GM19438 (cell line): ENCODE data around the gene ISM2.

Experiments used
- ATAC-seq: cut with Tn5 transposase; IDR thresholded peaks from one replicate; pipeline ENCODE4 v1.9.1; 2021; ENCODE audit warnings: low read depth; ENCODE audit not compliant: unreplicated experiment

The ISM2 gene

GRCh38 chr14:77470224-77470870 lies 28.3 kb downstream of the ISM2 start:
- ATAC-seq, result no peak

DNA sequence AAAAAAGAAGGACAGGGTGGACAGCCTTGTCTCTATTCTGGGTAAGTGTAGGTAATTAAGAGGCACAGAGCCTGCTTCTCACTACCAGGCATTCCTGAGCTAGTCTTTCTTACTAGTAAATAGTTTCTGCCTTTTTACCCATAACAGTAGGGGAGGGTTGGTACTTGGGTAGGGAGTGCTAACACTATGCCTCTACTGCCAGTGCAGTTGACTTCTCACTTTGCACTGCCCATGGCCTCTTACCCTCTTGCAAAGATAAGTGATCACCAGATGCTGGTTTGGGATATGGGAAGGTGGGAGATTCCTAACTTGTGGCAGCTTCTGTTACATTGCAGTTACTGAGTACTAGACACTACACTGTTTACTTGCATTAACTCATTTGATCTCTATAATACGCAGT lies 29.1 kb downstream of the ISM2 start:
- ATAC-seq, result no peak

DNA sequence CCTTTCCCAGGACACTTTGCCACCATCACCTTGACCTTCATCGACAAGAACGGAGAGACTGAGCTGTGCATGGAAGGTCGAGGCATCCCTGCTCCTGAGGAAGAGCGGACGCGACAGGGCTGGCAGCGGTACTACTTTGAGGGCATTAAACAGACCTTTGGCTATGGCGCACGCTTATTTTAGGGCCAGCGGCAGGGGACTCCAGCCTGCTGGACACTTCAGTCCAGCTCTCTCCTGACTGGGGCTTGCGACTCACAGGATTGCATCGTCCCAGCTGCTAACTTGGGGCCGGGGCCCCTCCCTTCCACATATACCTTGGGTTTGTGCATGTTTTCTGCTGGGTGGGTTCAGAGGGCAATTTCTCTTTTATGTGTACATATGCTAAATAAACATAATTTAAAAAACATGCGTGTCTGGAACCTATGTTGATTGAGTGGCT lies 29.5 kb downstream of the ISM2 start:
- ATAC-seq, result no peak

DNA sequence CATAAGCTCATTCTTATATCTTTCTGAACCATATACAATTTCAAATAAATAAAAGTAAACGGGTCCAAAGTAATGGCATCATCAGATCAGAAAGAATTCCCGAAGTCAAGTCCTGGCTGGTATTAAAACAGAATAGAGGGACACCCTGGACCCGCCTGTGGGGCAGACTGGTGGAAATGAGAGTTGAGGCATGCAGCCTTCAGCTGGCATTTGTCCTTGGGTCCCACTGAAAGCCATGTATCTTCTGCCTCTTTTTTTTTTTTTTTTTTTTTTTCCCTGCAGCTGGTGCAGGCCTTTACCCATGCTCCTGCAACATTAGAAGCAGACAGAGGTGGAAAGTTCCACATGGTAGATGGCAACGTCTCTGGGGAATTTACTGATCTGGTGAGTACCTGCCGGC lies 30.8 kb downstream of the ISM2 start:
- no peak for ATAC-seq

- no peak for ATAC-seq
Measured at GRCh38 chr14:77459072-77459723, 39.4 kb downstream of the ISM2 start.

DNA sequence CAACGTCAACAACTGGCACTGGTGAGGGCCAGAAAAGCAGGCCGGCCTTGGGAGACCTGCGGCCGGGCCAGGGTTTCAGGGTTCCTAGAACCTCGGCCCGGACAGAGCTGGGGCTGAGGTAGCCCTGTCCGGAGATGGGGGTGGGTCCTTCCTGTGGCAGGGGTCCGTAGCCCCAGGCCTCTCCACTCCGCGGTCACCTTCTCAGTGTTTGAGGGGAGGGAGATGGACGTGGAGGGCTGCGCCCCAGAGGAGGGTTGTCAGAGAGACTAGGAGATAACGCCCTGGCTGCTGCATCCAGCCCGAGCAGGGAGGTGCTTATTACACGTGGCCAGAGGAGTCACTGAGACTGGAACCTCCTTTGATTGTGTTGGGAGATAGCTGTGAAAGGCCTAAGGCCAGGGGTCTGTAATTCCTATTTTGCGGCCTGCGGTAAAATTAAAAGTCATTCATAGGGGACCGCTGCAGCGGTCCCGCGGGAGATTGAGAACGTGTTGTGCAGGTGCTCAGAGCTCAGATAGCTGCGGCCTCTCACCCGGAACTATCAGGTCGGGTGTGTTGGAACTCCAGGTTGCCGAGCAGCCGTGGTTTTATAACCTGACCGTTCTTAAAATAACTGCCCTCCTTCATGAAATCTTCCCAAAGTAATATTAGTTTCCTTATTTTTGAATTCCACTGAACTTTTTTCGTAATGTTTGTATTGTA lies 40.2 kb downstream of the ISM2 start:
- ATAC-seq, result peak; percentile 11

DNA sequence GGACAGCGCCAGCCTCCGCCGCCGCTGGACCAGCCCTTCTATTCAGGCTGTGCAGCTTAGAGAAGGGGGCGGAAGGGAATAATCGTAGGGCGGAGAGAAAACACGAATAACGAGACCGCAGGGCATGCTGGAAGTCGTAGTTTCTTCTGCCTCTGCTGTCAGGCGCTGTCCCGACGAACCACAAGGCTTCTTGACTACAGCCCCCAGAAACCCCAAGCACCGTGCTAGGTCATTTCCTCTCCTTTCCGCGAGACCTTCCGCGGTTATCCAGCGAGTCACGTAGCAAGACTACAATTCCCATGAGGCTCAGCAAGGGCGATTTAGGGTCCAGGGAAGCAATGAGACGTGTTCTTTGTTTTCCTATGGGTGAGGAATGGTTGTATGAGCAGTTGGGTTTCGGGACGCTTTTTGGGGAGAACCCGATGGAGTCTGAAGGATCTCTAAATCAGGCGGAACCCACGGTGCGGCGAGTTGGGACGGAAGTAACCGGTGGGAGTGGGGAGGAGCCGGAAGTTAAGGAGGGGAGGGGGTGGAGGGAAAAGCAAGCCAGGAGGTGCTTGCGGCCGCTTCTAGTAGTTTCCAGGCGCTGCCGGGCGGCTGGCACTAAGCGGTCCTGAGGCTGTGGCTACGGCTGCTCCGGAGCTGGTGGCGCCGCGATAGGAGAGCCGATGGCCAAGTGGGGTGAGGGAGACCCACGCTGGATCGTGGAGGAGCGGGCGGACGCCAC lies 40.9 kb downstream of the ISM2 start, which contains the start of the genes AHSA1 and VIPAS39:
Gene AHSA1, plus strand, starts transcription at position 572 of the 727 bp plus-strand sequence. Its CDS starts 97 bp downstream, at position 669.
Gene VIPAS39, minus strand, starts transcription at position 80 of the 727 bp plus-strand sequence. CDS start 3,499 bp downstream, outside the sequence.
- peak; percentile 87 for ATAC-seq

GRCh38 chr14:77457115-77457521 lies 41.5 kb downstream of the ISM2 start:
- ATAC-seq, result peak; percentile 10

GRCh38 chr14:77455966-77456640 lies 42.5 kb downstream of the ISM2 start:
- ATAC-seq, result no peak

DNA sequence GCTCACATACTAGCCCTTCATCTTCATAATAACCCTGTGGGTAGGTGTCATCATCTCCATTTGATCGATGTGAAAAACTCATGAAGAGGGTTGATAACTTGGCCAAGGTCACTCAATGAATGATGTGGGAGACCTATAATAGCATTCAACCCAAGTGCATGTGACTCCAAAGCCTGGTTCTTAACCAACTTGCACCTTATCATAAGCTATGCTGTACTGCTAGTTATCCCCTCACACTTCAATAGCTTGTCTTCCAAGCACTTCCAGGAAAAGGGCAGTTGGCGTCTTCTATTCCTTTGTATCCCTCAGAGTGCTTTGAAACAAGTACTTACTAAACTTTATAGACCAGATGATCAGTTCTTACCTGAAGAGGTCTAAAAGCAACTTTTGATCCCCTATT lies 56.4 kb downstream of the ISM2 start:
- no peak for ATAC-seq

DNA sequence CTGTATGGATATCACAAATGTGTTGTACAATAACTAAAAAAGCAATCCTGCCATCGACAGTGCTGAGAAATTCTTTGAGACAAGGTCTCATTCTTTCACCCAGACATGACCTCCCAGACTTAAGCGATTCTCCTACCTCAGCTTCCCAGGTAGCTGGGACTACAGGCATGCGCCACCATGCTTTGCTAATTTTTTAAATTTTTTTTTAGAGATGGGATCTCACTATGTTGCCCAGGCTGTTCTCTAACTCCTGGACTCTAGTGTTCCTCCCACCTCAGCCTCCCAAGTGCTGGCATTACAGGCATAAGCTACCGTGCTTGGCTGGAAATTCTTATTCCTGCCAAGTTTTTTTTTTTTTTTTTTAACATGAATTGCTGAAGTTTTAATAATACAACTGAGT lies 58.8 kb downstream of the ISM2 start:
- ATAC-seq, result no peak

DNA sequence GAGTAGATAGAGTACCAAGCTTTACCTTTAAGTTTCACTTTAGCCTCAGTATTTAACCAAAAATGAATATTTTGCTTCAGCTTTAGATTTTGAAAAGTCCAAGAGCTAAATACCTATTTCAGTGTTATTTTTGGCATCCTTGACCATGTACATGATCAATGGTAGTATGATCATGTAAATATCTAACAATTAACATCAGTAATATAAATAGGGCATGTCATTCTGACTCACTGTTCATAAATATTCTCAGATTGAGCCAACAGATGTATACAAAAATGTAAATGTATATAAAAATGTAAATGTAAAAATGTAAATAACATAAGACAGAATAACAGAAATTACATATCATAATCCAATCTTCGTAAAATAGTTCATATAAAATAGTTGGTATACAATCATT lies 60.0 kb downstream of the ISM2 start:
- ATAC-seq, result no peak

GRCh38 chr14:77436042-77436441 lies 62.6 kb downstream of the ISM2 start:
- no peak for ATAC-seq

GRCh38 chr14:77426396-77426795 lies 72.2 kb downstream of the ISM2 start:
- ATAC-seq, result no peak

DNA sequence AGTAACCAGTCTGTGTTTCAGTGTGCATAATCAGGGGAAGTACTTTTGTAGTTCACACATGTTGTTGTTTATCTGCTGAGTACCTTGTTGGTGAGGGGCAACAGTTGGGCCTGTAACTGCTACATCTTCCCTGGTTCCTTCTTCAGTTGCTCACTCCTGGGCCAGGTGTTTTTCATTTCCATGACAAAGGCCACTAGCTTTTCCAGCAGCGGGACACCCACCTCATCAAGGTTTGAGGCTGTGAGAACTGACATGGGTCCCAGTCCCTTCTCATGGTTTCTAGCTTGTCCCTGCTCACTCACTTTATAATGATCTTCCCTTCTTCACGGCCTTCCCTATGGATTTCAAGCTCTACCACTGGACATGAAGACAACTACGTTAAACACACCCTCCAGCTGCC lies 73.8 kb downstream of the ISM2 start:
- no peak for ATAC-seq
